ENCODE data around the gene CD151.

The CD151 gene

GRCh38 chr11:815675-816432 is 16.9 kb upstream of the CD151 start:
- ATAC-seq = no peak

GRCh38 chr11:816433-816779 is 16.3 kb upstream of the CD151 start:
- no peak for ATAC-seq

- ATAC-seq = no peak
Observed at GRCh38 chr11:818396-819128, 14.2 kb upstream of the CD151 start, which contains the start of gene PNPLA2. Gene PNPLA2 (plus strand): TSS chr11:818914. CDS start chr11:819719, 805 bp downstream.

GRCh38 chr11:819129-819931 is 13.4 kb upstream of the CD151 start:
- ATAC-seq = peak; percentile 71 to 79

- ATAC-seq = peak; percentile 75 to 77
Observed at GRCh38 chr11:819943-820649, 12.7 kb upstream of the CD151 start.

- no peak for ATAC-seq
Observed at GRCh38 chr11:820655-821511, 11.9 kb upstream of the CD151 start.

GRCh38 chr11:821512-822371 is 11.0 kb upstream of the CD151 start:
- no peak for ATAC-seq

- no peak for ATAC-seq
Observed at GRCh38 chr11:823441-824291, 9.1 kb upstream of the CD151 start.

GRCh38 chr11:824292-824880 is 8.4 kb upstream of the CD151 start:
- no peak for ATAC-seq

GRCh38 chr11:824942-825341 is 7.8 kb upstream of the CD151 start:
- ATAC-seq = no peak

- ATAC-seq = no peak
Observed at GRCh38 chr11:825366-826226, 7.2 kb upstream of the CD151 start.

GRCh38 chr11:826227-826621 is 6.5 kb upstream of the CD151 start:
- no peak for ATAC-seq

GRCh38 chr11:826836-827145 is 6.0 kb upstream of the CD151 start:
- ATAC-seq = no peak

- ATAC-seq = no peak
Observed at GRCh38 chr11:827146-827896, 5.4 kb upstream of the CD151 start.

GRCh38 chr11:827897-828192 is 4.9 kb upstream of the CD151 start, which contains the start of gene CRACR2B:
Gene CRACR2B (plus strand): TSS chr11:827919. CDS start chr11:828608, 689 bp downstream.
- ATAC-seq = no peak

GRCh38 chr11:828506-829175 is 4.1 kb upstream of the CD151 start:
- ATAC-seq = no peak

- ATAC-seq = no peak
Observed at GRCh38 chr11:829176-829846, 3.4 kb upstream of the CD151 start.
